ENCODE results near the gene CCDC85C.
A peak's percentile ranks its signal among the peaks of the same experiment; 100 is the strongest.

The CCDC85C gene

DNA sequence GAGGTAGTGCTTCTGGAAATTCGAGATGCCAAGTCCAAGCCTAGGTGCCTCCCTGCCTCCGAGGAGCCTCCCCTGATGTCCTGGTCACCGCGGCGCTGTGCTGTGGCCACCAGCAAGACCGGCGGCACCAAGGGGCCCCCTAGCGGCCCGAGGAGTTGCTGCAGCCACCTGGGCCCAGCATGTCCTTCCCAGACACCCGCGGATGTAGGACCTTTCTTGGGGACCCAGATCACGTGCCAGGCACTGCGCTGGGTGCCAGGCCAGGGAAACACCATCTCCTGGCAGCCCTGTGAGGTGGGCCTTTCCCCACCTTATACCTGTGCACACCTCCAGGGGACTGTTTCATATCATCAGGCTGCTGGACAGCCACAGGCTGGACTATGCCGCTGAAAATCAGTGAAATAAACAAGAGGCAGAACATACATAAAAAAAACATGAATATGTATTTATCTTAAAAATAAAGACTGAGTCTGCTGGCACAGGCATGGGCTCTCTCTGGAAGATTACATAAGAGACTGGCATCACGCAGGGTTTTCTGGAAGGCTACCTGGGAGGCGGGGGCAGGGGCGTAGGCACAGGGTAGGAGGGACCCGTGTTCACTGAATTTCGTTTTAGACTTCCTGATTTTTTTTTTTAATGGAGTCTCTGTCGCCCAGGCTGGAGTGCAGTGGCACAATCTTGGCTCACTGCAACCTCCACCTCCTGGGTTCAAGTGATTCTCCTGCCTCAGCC lies 25.0 kb upstream of the CCDC85C start:
- Histone ChIP-seq H4K20me1 (ENCODE audit: insufficient read depth, low read length) (no peaks in the 10 kb centered on the region), H3K4me3 (ENCODE audit: low read length) (peak overlapping the region; percentile 39; the same call in 1 of the 2 replicates), H3K27me3 (ENCODE audit: low read depth, low read length) (peaks cover 9% of the 10 kb centered on the region), H3K4me1 (ENCODE audit: low read length) (peaks cover 21% of the 10 kb centered on the region), H3K9ac (ENCODE audit: low read length) (no peak overlapping the region), H3K4me2 (ENCODE audit: low read length) (peak overlapping the region; percentile 52), H3K27ac (ENCODE audit: low read length) (no peak overlapping the region), H3K9me3 (ENCODE audit: insufficient read depth, low read length) (no peaks in the 10 kb centered on the region), H3K36me3 (replicated peaks; ENCODE audit: low read depth, low read length) (no peaks in the 10 kb centered on the region), H2AFZ (ENCODE audit: low read depth, low read length) (peak overlapping the region; percentile 75; the same call in 1 of the 2 replicates), H3K79me2 (ENCODE audit: low read length) (no peaks in the 10 kb centered on the region)
- TF ChIP-seq, protein P1, sequence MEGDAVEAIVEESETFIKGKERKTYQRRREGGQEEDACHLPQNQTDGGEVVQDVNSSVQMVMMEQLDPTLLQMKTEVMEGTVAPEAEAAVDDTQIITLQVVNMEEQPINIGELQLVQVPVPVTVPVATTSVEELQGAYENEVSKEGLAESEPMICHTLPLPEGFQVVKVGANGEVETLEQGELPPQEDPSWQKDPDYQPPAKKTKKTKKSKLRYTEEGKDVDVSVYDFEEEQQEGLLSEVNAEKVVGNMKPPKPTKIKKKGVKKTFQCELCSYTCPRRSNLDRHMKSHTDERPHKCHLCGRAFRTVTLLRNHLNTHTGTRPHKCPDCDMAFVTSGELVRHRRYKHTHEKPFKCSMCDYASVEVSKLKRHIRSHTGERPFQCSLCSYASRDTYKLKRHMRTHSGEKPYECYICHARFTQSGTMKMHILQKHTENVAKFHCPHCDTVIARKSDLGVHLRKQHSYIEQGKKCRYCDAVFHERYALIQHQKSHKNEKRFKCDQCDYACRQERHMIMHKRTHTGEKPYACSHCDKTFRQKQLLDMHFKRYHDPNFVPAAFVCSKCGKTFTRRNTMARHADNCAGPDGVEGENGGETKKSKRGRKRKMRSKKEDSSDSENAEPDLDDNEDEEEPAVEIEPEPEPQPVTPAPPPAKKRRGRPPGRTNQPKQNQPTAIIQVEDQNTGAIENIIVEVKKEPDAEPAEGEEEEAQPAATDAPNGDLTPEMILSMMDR (IDR thresholded peaks at IDR 0.05; ENCODE audit: low read depth, low read length): peak; percentile 96
- no peak for TF ChIP-seq EZH2phosphoT487 (IDR thresholded peaks at IDR 0.05; ENCODE audit: low read depth)

DNA sequence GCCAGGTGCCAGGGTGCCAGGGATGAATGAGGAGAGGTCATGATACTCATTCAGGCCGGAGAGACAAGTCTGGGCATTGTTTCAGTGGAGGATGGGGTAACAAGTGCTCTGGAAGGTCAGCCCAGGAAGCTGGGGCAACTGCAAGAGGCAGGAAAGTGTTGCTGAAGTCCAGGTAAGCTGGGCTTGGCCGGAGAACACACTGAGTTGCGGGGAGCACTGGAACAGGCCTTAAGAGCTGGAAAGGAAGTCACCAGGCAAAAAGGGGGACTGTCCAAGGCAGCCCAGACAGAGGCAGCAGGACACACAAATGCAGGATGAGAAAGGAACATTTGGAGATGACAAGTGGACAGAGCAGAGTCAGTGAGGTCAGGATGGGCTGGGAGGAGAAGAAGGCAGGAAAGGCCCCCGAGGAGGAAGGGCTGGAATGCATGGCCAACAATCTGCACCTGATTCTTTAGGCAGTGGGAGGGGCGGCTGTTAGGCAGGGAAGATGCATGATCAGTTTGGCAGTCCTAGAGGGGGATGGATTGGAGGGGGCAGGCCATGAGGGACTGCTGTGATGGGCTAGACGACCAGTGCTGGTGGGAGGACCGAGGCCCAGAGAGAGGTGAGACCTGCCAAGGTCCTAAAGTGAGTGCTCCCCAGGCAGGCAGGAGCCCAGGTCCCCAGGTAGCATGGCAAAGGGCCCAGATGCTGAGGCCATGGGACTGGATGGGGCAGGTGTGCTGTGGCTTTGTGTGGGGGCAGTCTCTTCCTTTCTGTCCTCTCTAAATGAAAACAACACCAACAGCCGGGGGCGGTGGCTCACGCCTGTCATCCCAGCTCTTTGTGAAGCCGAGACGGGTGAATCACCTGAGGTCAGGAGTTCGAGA lies 23.7 kb upstream of the CCDC85C start:
- no peaks in the 10 kb centered on the region for H3K9me3 ChIP-seq (ENCODE audit: insufficient read depth, low read length)
- no peak for TF ChIP-seq EZH2phosphoT487 (IDR thresholded peaks at IDR 0.05; ENCODE audit: low read depth)
- no peaks in the 10 kb centered on the region for H3K36me3 ChIP-seq (replicated peaks; ENCODE audit: low read depth, low read length)
- no peaks in the 10 kb centered on the region for H4K20me1 ChIP-seq (ENCODE audit: insufficient read depth, low read length)
- H3K4me1 ChIP-seq (ENCODE audit: low read length): peaks cover 12% of the 10 kb centered on the region
- H3K27ac ChIP-seq (ENCODE audit: low read length): no peak overlapping the region
- no peak overlapping the region for H3K9ac ChIP-seq (ENCODE audit: low read length)
- H3K4me3 ChIP-seq (ENCODE audit: low read length): no peak overlapping the region
- no peak overlapping the region for H2AFZ ChIP-seq (ENCODE audit: low read depth, low read length)
- peaks cover 20% of the 10 kb centered on the region for H3K27me3 ChIP-seq (ENCODE audit: low read depth, low read length)
- H3K4me2 ChIP-seq (ENCODE audit: low read length): no peak overlapping the region
- no peaks in the 10 kb centered on the region for H3K79me2 ChIP-seq (ENCODE audit: low read length)

DNA sequence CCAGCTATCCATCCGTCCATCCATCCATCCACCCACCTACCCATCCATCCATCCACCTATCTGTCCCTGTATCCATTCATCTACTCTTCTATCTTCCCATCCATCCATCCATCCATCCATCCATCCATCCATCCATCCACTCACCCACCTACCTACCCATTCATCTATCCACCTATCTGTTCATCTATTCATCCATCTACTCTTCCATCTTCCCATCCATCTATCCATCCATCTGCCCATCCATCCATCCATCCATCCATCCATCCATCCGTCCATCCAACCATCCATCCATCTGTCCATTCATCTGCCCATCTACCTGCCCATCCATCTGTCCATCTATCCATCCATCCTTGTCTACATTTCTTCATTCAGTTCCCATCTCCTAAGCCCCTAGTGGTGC lies 23.1 kb upstream of the CCDC85C start:
- no peaks in the 10 kb centered on the region for H3K79me2 ChIP-seq (ENCODE audit: low read length)

DNA sequence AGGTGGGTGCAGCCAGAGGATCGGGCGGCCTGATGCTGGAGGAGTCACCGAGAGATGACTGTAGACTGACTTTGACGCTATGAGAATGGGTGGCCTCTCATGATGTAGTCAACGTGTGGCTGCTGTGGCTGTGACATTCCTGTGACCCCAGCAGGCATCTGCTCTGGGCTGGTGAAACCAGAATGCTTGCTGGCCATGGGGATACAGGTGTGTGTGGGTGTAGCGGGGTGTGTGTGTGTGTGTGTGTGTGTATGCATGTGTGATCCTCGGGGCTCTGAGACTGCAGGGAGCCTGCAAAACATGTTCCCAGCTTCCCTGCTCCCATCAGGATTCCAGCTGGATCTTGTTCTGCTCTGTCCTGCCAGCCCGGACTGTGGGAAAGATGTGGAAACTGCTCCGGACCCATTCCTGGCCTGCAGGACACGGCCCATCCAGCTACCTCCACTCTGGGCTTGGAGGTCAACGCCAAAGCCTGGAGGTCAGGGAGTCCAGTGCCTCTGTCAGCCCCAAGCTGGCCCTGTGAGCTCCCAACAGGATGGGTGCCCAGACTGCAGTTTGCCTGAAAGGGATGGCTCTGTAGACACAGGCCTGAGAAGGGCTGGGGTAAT lies 22.1 kb upstream of the CCDC85C start:
- H3K9ac ChIP-seq (ENCODE audit: low read length): no peak overlapping the region
- H4K20me1 ChIP-seq (ENCODE audit: insufficient read depth, low read length): no peaks in the 10 kb centered on the region
- H3K79me2 ChIP-seq (ENCODE audit: low read length): no peaks in the 10 kb centered on the region
- H3K4me3 ChIP-seq (ENCODE audit: low read length): no peak overlapping the region
- H3K9me3 ChIP-seq (ENCODE audit: insufficient read depth, low read length): no peaks in the 10 kb centered on the region
- peaks cover 29% of the 10 kb centered on the region for H3K27me3 ChIP-seq (ENCODE audit: low read depth, low read length)
- H2AFZ ChIP-seq (ENCODE audit: low read depth, low read length): no peak overlapping the region
- no peak overlapping the region for H3K4me2 ChIP-seq (ENCODE audit: low read length)
- TF ChIP-seq, protein P1 (IDR thresholded peaks at IDR 0.05; ENCODE audit: low read depth, low read length): no peak
- no peak for TF ChIP-seq EZH2phosphoT487 (IDR thresholded peaks at IDR 0.05; ENCODE audit: low read depth)
- no peaks in the 10 kb centered on the region for H3K36me3 ChIP-seq (replicated peaks; ENCODE audit: low read depth, low read length)
- peaks cover 3% of the 10 kb centered on the region; the same call in 1 of the 2 replicates for H3K4me1 ChIP-seq (ENCODE audit: low read length)
- no peak overlapping the region for H3K27ac ChIP-seq (ENCODE audit: low read length)

More for the DNA sequence above, 23.1 kb upstream of the CCDC85C start:
- H3K27me3 ChIP-seq (ENCODE audit: low read depth, low read length): peaks cover 27% of the 10 kb centered on the region
- H3K36me3 ChIP-seq (replicated peaks; ENCODE audit: low read depth, low read length): no peaks in the 10 kb centered on the region
- no peaks in the 10 kb centered on the region for H3K9me3 ChIP-seq (ENCODE audit: insufficient read depth, low read length)
- H3K4me3 ChIP-seq (ENCODE audit: low read length): no peak overlapping the region
- no peak overlapping the region for H3K9ac ChIP-seq (ENCODE audit: low read length)
- no peak overlapping the region for H3K27ac ChIP-seq (ENCODE audit: low read length)
- TF ChIP-seq, protein P1 (IDR thresholded peaks at IDR 0.05; ENCODE audit: low read depth, low read length): no peak
- no peak for TF ChIP-seq EZH2phosphoT487 (IDR thresholded peaks at IDR 0.05; ENCODE audit: low read depth)
- no peaks in the 10 kb centered on the region for H4K20me1 ChIP-seq (ENCODE audit: insufficient read depth, low read length)
- peaks cover 6% of the 10 kb centered on the region for H3K4me1 ChIP-seq (ENCODE audit: low read length)
- no peak overlapping the region for H3K4me2 ChIP-seq (ENCODE audit: low read length)
- no peak overlapping the region for H2AFZ ChIP-seq (ENCODE audit: low read depth, low read length)
